Tibial nerve (tissue), 4 donors: ENCODE measurements around the gene CFAP43. TPM values are rescaled to one million over a fixed set of nuclear protein-coding genes. Genes with fewer than 3 reads are reported as not detected.
"Not testable (repeated sequence)": the region's sequence is repeated elsewhere in the genome, so short reads cannot be mapped to it uniquely, and the experiment has no call there.

Source experiments
- DNase-seq, 2 donors: peaks; one replicate each; pipeline ENCODE4 v3.0.0-alpha.2; 2019; ENCODE audit warnings: low spot score in 2 of 2
- H3K27ac ChIP-seq, 4 donors: fragments of 200-600 bp; sonication (generic) in 3 of 4; one replicate each; pipeline ENCODE4 v1.5.1; 2017 to 2019; ENCODE audit warnings: mild to moderate bottlenecking in 1 of 4
- H3K27me3 ChIP-seq, 2 donors: fragments of 200-600 bp; sonication (generic) in 1 of 2; one replicate each; pipeline versions ENCODE4 v1.5.1 to v1.6.0; 2017 to 2019
- H3K36me3 ChIP-seq, 3 donors: fragments of 200-600 bp; sonication (generic); one replicate each; pipeline ENCODE4 v1.5.1; 2018 to 2019
- H3K4me1 ChIP-seq, 4 donors: fragments of 200-600 bp; sonication (generic) in 3 of 4; one replicate each; pipeline ENCODE4 v1.5.1; 2017 to 2019
- H3K4me3 ChIP-seq, 4 donors: fragments of 200-600 bp; sonication (generic) in 3 of 4; one replicate each; pipeline ENCODE4 v1.5.1; 2017 to 2019; ENCODE audit warnings: mild to moderate bottlenecking in 1 of 4, moderate library complexity in 1 of 4
- H3K9me3 ChIP-seq, 4 donors: fragments of 200-600 bp; sonication (generic) in 3 of 4; one replicate each; pipeline ENCODE4 v1.5.1; 2017 to 2019
- CTCF ChIP-seq, 5 experiments: fragments of 200-600 bp in 3 of 5; fragments of 450-650 bp in 2 of 5; sonication (generic) in 3 of 5; IDR thresholded peaks; one replicate each; pipeline ENCODE4 v1.5.1; 2016 to 2019; ENCODE audit warnings: antibody characterized with exemption in 5 of 5, mild to moderate bottlenecking in 3 of 5, moderate library complexity in 2 of 5
- EP300 ChIP-seq, 2 donors: sonication (generic); formaldehyde crosslinking; IDR thresholded peaks; one replicate each; pipeline ENCODE4 v1.6.1; 2017; ENCODE audit warnings: antibody characterized with exemption in 2 of 2, mild to moderate bottlenecking in 1 of 2
- POLR2A ChIP-seq, 2 donors: fragments of 450-650 bp; IDR thresholded peaks; one replicate each; pipeline ENCODE4 v1.6.1; 2017; ENCODE audit warnings: antibody characterized with exemption in 2 of 2, mild to moderate bottlenecking in 2 of 2, moderate library complexity in 2 of 2
- WGBS, 2 donors: methylation state at CpG; one replicate each; pipeline ENCODE4 v1.1.5; 2018; 5-methylcytosine and 5-hydroxymethylcytosine counted together
- total RNA-seq, 4 donors: library from RNA; depleted of rRNA; stranded (reverse); fragments of >200 nt; gene quantifications; one replicate each; pipeline ENCODE4 v1.1.0, GENCODE V29; 2016

CFAP43 gene
- total RNA-seq, 4 donors from 2014 or later: 0.30 to 4.3 (median 2.5) TPM

- TF ChIP-seq CTCF (IDR thresholded peaks at IDR 0.05): no peak
- no peak for TF ChIP-seq POLR2A (IDR thresholded peaks at IDR 0.05)
- no peak for TF ChIP-seq EP300 (IDR thresholded peaks at IDR 0.05)
- H3K27ac ChIP-seq: no peak overlapping the region
- no peak for DNase-seq
- no peaks in the 10 kb centered on the region for H3K9me3 ChIP-seq
- H3K4me1 ChIP-seq: no peaks in the 10 kb centered on the region
- WGBS, 2 donors: 78 to 81% methylated on average over 17 of the region's 17 CpGs
- H3K4me3 ChIP-seq: no peak overlapping the region
- no peaks in the 10 kb centered on the region for H3K27me3 ChIP-seq
- H3K36me3 ChIP-seq: no peaks in the 10 kb centered on the region
Measured at GRCh38 chr10:104193787-104194186, 38.4 kb downstream of the CFAP43 start.

GRCh38 chr10:104190695-104191094 lies 41.5 kb downstream of the CFAP43 start:
- H3K9me3 ChIP-seq: no peaks in the 10 kb centered on the region
- no peak overlapping the region for H3K4me3 ChIP-seq
- 92 to 94% methylated on average over 5 of the region's 5 CpGs for WGBS, 2 donors
- no peak for DNase-seq
- H3K27me3 ChIP-seq: no peaks in the 10 kb centered on the region
- H3K27ac ChIP-seq: no peak overlapping the region
- no peak for TF ChIP-seq POLR2A (IDR thresholded peaks at IDR 0.05)
- no peaks in the 10 kb centered on the region for H3K36me3 ChIP-seq
- H3K4me1 ChIP-seq: no peaks in the 10 kb centered on the region

GRCh38 chr10:104183682-104184081 lies 48.5 kb downstream of the CFAP43 start:
- no peak for DNase-seq
- no peak overlapping the region for H3K27ac ChIP-seq
- H3K9me3 ChIP-seq: no peaks in the 10 kb centered on the region
- H3K4me3 ChIP-seq: no peak overlapping the region
- no peaks in the 10 kb centered on the region for H3K4me1 ChIP-seq
- no peaks in the 10 kb centered on the region for H3K27me3 ChIP-seq
- TF ChIP-seq EP300 (IDR thresholded peaks at IDR 0.05): no peak
- TF ChIP-seq CTCF (IDR thresholded peaks at IDR 0.05): no peak
- TF ChIP-seq POLR2A (IDR thresholded peaks at IDR 0.05): no peak
- 85 to 89% methylated on average over 4 of the region's 4 CpGs for WGBS, 2 donors
- H3K36me3 ChIP-seq: no peaks in the 10 kb centered on the region

- not testable (repeated sequence) for H3K27me3 ChIP-seq, H3K36me3 ChIP-seq
- whole genome bisulfite sequencing, 2 donors: 88 to 93% methylated on average over 1 of the region's 1 CpG
Measured at GRCh38 chr10:104174136-104174535, 58.0 kb downstream of the CFAP43 start.

GRCh38 chr10:104170610-104171254 lies 61.4 kb downstream of the CFAP43 start:
- no peak for TF ChIP-seq POLR2A (IDR thresholded peaks at IDR 0.05)
- no peak for TF ChIP-seq EP300 (IDR thresholded peaks at IDR 0.05)
- no peak for TF ChIP-seq CTCF (IDR thresholded peaks at IDR 0.05)
- Histone ChIP-seq H3K27me3 (no peaks in the 10 kb centered on the region), H3K36me3 (no peaks in the 10 kb centered on the region), H3K9me3 (no peaks in the 10 kb centered on the region), H3K27ac (no peak overlapping the region), H3K4me1 (no peaks in the 10 kb centered on the region), H3K4me3 (no peak overlapping the region)
- 84% methylated on average over 5 of the region's 5 CpGs for WGBS, 2 donors
- DNase-seq: no peak

More at GRCh38 chr10:104174136-104174535, 58.0 kb downstream of the CFAP43 start:
- not testable (repeated sequence) for H3K27ac ChIP-seq, H3K9me3 ChIP-seq, H3K4me3 ChIP-seq, H3K4me1 ChIP-seq, DNase-seq

- Histone ChIP-seq H3K27ac (no peak overlapping the region), H3K27me3 (peaks cover 0 to 4% of the 10 kb centered on the region in 2 donors), H3K4me1 (no peaks in the 10 kb centered on the region), H3K4me3 (no peak overlapping the region), H3K36me3 (peaks cover 0 to 19% (median 0%) of the 10 kb centered on the region in 3 donors), H3K9me3 (peaks cover 0 to 18% (median 4%) of the 10 kb centered on the region in 4 donors)
- WGBS, 2 donors: 64 to 82% methylated on average over 2 of the region's 2 CpGs
- DNase-seq: no peak
- TF ChIP-seq POLR2A (IDR thresholded peaks at IDR 0.05): no peak
- TF ChIP-seq EP300 (IDR thresholded peaks at IDR 0.05): no peak
- TF ChIP-seq CTCF (IDR thresholded peaks at IDR 0.05): no peak
Measured at GRCh38 chr10:104155591-104155990, 76.6 kb downstream of the CFAP43 start.
